ENCODE results near the gene UMPS.

The UMPS gene

DNA sequence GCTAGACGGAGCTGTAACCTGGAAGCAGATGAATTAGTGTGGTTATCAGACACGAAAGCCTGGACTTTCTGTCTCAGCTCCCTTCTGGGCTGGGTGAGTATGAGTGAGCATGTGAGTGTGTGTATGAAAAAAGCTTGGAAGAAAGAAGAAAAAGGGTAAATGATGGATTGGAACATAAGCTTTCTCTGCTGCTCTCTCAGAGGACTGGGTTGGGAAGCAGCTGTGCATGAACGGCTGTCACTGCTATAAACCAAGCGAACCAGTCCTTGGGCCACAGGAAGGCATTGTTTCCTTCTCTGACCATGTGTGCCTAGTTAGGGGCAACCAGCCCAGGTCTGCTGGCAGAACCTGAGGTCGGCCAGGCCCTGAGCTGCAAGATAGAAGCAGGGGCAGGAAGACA lies 37.0 kb downstream of the UMPS start:
- TF ChIP-seq, protein P1, sequence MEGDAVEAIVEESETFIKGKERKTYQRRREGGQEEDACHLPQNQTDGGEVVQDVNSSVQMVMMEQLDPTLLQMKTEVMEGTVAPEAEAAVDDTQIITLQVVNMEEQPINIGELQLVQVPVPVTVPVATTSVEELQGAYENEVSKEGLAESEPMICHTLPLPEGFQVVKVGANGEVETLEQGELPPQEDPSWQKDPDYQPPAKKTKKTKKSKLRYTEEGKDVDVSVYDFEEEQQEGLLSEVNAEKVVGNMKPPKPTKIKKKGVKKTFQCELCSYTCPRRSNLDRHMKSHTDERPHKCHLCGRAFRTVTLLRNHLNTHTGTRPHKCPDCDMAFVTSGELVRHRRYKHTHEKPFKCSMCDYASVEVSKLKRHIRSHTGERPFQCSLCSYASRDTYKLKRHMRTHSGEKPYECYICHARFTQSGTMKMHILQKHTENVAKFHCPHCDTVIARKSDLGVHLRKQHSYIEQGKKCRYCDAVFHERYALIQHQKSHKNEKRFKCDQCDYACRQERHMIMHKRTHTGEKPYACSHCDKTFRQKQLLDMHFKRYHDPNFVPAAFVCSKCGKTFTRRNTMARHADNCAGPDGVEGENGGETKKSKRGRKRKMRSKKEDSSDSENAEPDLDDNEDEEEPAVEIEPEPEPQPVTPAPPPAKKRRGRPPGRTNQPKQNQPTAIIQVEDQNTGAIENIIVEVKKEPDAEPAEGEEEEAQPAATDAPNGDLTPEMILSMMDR (IDR thresholded peaks at IDR 0.05; ENCODE audit: insufficient read depth, low read length, missing control alignments) = no peak
- DNase-seq (ENCODE audit: low read depth, low spot score) = no peak
- H3K4me3 ChIP-seq (ENCODE audit: low read depth, low read length) = no peak overlapping the region
- ChIA-PET CTCF (interaction anchor here (1.3 to 15.7 kb wide), 5 partner anchors 19 to 207 kb away, joined by 3 to 467 read pairs (median 6); no protein-coding TSS in a partner anchor), POLR2A (no interaction called here)

DNA sequence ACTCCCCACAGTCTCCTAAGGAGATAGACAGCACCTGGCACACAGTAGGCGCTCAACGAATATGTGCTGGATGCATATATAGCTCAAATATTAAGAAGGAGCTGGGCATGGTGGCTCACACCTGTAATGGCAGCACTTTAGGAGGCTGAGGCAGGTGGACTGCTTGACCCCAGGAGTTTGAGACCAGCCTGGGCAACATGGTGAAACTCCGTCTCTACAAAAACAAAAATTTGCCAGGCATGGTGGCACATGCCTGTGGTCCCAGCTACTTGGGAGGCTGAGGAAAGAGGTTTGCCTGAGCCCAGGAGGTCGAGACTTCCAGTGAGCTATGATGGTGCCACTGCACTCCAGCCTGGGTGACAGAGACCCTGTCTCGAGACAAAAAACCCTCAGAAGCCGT lies 37.4 kb downstream of the UMPS start:
- TF ChIP-seq, protein P1 (IDR thresholded peaks at IDR 0.05; ENCODE audit: insufficient read depth, low read length, missing control alignments) = no peak
- H3K4me3 ChIP-seq (ENCODE audit: low read depth, low read length) = no peak overlapping the region
- ChIA-PET POLR2A (no interaction called here), CTCF (interaction anchor here (0.9 to 15.7 kb wide), 6 partner anchors 14 to 207 kb away, joined by 3 to 467 read pairs (median 4); no protein-coding TSS in a partner anchor)
- DNase-seq (ENCODE audit: low read depth, low spot score) = no peak

DNA sequence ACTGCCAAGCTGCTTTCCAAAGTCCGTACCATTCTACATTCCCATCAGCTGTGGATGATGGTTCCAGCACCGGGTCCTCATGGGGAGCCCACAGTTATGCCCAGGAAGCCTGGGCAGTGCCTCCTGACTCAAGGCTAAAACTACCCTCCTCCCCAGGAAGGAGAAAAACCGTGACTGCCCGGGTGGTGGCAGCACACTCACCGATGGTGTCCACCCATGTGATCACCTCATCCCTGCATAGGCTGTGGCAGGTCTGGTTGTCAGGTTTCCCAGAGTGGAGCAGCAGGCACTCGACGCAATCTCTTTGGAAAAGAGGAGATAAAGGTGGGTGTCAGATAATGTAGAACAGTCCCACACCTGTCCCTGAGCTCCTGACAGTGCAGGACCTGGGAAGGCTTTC lies 38.6 kb downstream of the UMPS start:
- ChIA-PET CTCF (interaction anchor here (0.9 to 15.7 kb wide), 5 partner anchors 8 to 136 kb away, joined by 3 to 467 read pairs (median 24); no protein-coding TSS in a partner anchor), POLR2A (interaction anchor here (0.6 kb wide), 1 partner anchor 127 kb away, joined by 3 read pairs; no protein-coding TSS in a partner anchor)
- no peak for DNase-seq (ENCODE audit: low read depth, low spot score)
- TF ChIP-seq, protein P1 (IDR thresholded peaks at IDR 0.05; ENCODE audit: insufficient read depth, low read length, missing control alignments) = peak; percentile 6
- H3K4me3 ChIP-seq (ENCODE audit: low read depth, low read length) = no peak overlapping the region

DNA sequence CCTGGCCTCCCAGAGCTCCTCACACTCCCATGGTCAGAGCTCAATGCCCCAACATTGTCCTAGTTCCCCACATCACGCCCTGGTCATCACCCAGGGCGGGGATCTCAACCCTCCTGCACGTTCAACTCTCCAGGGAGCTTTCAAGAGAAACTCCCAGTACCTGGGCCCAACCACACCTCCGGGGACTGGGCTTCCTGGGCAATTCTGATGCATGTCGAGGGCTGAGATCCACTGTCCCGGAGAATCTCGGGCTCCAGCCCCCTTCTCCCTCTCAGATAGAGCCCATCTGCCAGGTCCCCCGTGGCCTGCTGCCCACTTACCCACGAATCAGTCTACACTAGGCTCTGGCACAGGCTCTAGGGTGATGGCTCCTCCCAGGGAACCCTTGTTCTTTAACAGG lies 39.2 kb downstream of the UMPS start:
- TF ChIP-seq, protein P1 (IDR thresholded peaks at IDR 0.05; ENCODE audit: insufficient read depth, low read length, missing control alignments) = no peak
- CTCF ChIA-PET = interaction anchor here (0.9 to 15.7 kb wide), 6 partner anchors 8 to 136 kb away, joined by 3 to 467 read pairs (median 14); no protein-coding TSS in a partner anchor

DNA sequence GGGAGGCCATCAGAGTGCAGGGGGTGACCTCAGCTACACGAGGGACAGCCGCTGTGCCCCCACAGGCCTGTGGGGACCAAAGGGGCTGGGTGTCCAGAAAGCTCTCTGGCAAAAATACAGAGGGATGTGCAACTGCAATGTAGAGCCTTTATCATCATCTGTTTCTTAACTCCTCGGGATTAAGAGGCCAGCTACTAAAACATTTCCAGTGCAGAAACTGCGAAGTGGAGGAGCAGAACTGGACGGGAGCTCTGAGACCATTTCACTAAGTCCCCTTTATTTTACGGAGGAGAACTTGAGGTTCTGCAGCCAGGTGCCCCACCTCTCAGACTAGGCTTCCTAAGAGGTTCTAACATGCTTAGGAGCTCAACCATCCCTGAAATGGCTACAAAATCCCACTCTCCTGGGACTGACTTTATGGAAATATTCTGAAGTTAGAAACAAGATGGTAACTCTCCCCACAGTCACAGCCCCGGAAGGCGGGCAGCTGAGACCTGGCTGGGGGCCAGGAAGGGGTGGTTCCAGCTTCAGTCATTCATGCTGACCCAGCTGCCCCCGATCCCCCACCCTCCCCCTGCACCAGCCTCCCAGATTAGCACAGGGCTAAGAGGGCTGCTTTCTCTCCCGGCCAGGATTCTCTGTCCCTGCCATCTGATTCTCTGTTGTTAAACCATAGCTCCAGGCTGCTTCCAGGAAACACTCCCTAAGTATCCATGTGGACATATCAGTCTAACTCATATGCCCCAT lies 40.3 kb downstream of the UMPS start:
- no peak for DNase-seq (ENCODE audit: low read depth, low spot score)
- no peak overlapping the region for H3K4me3 ChIP-seq (ENCODE audit: low read depth, low read length)
- ChIA-PET CTCF (interaction anchor here (0.9 to 15.7 kb wide), 10 partner anchors 9 to 816 kb away, joined by 3 to 467 read pairs (median 4); no protein-coding TSS in a partner anchor), POLR2A (interaction anchor here (1.5 to 2.6 kb wide), 2 partner anchors 9 to 21 kb away, joined by 6 read pairs; no protein-coding TSS in a partner anchor)
- TF ChIP-seq, protein P1 (IDR thresholded peaks at IDR 0.05; ENCODE audit: insufficient read depth, low read length, missing control alignments) = no peak

More for the DNA sequence above, 39.2 kb downstream of the UMPS start:
- no peak overlapping the region for H3K4me3 ChIP-seq (ENCODE audit: low read depth, low read length)
- POLR2A ChIA-PET = interaction anchor here (0.6 kb wide), 1 partner anchor 127 kb away, joined by 3 read pairs; no protein-coding TSS in a partner anchor
- no peak for DNase-seq (ENCODE audit: low read depth, low spot score)

DNA sequence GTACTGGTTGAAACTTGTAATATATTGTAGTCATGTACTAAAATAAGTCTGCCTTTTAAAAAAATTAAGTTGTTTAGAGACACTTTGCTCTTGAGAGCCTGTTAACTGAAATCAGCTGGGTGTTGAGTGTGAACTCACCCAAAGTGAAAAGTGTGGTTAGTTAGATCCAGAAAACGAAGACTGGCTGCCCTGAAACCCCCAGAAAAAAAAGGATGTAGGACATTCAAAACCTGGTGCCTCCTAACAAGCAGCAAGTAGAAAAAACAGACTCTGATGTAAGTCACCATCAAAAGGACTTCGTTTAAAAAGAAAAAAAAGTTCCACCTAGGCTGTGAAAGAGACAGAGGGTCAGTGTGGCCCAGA lies 40.8 kb downstream of the UMPS start:
- CTCF ChIA-PET = interaction anchor here (0.9 to 15.7 kb wide), 10 partner anchors 10 to 816 kb away, joined by 3 to 467 read pairs (median 4); no protein-coding TSS in a partner anchor
- POLR2A ChIA-PET = interaction anchor here (1.5 to 2.6 kb wide), 2 partner anchors 9 to 20 kb away, joined by 6 read pairs; no protein-coding TSS in a partner anchor

More for the DNA sequence above, 40.8 kb downstream of the UMPS start:
- no peak overlapping the region for H3K4me3 ChIP-seq (ENCODE audit: low read depth, low read length)
- DNase-seq (ENCODE audit: low read depth, low spot score) = no peak
- TF ChIP-seq, protein P1 (IDR thresholded peaks at IDR 0.05; ENCODE audit: insufficient read depth, low read length, missing control alignments) = no peak

All from AG04449 (cell line).